Thoracic aorta (tissue), 2 donors: ENCODE data around the gene RPL39L. TPM values are rescaled to one million over a fixed set of nuclear protein-coding genes. Genes with fewer than 3 reads are reported as not detected.

Source experiments
- ATAC-seq: fragments of 150-250 bp; one replicate; pipeline ENCODE4 v1.8.0; 2017; ENCODE audit warnings: low read depth; ENCODE audit not compliant: insufficient number of reproducible peaks, low FRiP score
- DNase-seq: peaks from one replicate; pipeline ENCODE4 v3.0.0-alpha.2; 2020; ENCODE audit warnings: low spot score
- H3K27ac ChIP-seq, 2 donors: fragments of 200-600 bp; sonication (generic); 1 replicate in 1 of 2; 2 replicates in 1 of 2; pipeline ENCODE4 v1.5.1; 2016; ENCODE audit warnings: mild to moderate bottlenecking in 2 of 2, moderate library complexity in 2 of 2
- H3K27me3 ChIP-seq: fragments of 200-600 bp; sonication (generic); replicated peaks from 2 replicates; pipeline ENCODE4 v1.6.0; 2016; ENCODE audit warnings: mild to moderate bottlenecking; ENCODE audit not compliant: insufficient read depth
- H3K36me3 ChIP-seq: fragments of 200-600 bp; sonication (generic); one replicate; pipeline ENCODE4 v1.5.1; 2016
- H3K4me1 ChIP-seq, 2 donors: fragments of 200-600 bp; sonication (generic); 1 replicate in 1 of 2; 2 replicates in 1 of 2; pipeline versions ENCODE4 v1.5.1 to v1.6.0; 2016; ENCODE audit warnings: low read depth in 2 of 2, mild to moderate bottlenecking in 1 of 2; ENCODE audit not compliant: control insufficient read depth in 1 of 2
- H3K4me3 ChIP-seq: fragments of 200-600 bp; sonication (generic); 2 replicates; pipeline ENCODE4 v1.5.1; 2016; ENCODE audit warnings: mild to moderate bottlenecking
- H3K9me3 ChIP-seq: fragments of 200-600 bp; sonication (generic); 2 replicates; pipeline ENCODE4 v1.5.1; 2016
- total RNA-seq, 2 donors: library from RNA; depleted of rRNA; stranded (reverse); fragments of >200 nt; gene quantifications; one replicate each; pipeline versions ENCODE4 v1.1.0 to v1.2.3, GENCODE V29; 2016
- TF ChIP-seq, protein P1 (sequence below): fragments of 200-600 bp; sonication (generic); IDR thresholded peaks from one replicate; pipeline ENCODE4 v1.5.1; 2019; ENCODE audit warnings: antibody characterized with exemption

Gene RPL39L
- 10 to 100 TPM; 20.0 to 23.1 TPM for total RNA-seq

DNA sequence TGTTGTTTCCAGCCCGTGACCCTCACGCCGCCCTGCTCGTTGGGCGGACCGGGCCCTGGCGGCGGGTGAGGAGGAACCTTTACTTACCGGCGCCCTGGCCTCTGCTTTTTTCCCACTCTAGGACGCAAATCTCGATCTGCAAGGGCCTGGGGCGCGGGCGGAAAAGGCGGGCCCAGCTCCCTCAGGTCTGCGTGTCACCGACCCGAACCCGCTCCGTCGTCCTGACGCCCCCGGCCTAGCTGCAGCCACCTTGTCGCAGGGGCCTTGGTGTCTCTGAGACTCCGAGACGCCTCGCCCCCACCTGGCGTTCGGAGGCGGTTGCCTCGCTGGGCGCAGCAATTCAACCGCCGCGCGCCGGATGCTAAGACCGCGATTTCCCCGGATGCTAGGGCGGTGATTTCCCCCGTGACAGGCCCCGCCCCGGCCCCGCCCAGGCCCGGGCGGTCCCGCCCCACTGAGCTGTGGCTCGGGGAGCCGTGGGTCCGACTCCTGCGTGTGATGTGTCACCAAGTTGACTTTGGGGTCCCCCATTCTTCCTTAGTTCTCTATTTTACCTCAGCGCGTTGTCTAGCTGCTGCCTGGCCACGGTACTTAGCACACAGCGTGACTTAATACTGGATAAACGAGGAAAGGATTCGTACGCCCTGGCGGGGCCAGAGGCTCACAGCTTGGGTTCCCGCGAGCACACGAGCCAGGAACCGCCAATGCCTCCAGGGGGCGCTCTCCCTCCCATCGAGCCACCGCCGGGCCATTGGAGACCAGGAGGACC lies at the start of gene RPL39L:
RPL39L (minus strand) TSS at position 371 of the 769 bp plus-strand sequence. CDS start 18,196 bp downstream, outside the sequence.
- peak; percentile 91 for ATAC-seq
- Histone ChIP-seq H3K27ac (peak within 1 kb of the TSS; percentile 36 to 73), H3K36me3 (no peaks in the 10 kb centered on the region), H3K4me3 (peak within 1 kb of the TSS; percentile 78), H3K4me1 (peaks cover 0 to 6% of the 10 kb centered on the region in 2 donors), H3K9me3 (no peaks in the 10 kb centered on the region), H3K27me3 (no peaks in the 10 kb centered on the region)
- TF ChIP-seq, protein P1, sequence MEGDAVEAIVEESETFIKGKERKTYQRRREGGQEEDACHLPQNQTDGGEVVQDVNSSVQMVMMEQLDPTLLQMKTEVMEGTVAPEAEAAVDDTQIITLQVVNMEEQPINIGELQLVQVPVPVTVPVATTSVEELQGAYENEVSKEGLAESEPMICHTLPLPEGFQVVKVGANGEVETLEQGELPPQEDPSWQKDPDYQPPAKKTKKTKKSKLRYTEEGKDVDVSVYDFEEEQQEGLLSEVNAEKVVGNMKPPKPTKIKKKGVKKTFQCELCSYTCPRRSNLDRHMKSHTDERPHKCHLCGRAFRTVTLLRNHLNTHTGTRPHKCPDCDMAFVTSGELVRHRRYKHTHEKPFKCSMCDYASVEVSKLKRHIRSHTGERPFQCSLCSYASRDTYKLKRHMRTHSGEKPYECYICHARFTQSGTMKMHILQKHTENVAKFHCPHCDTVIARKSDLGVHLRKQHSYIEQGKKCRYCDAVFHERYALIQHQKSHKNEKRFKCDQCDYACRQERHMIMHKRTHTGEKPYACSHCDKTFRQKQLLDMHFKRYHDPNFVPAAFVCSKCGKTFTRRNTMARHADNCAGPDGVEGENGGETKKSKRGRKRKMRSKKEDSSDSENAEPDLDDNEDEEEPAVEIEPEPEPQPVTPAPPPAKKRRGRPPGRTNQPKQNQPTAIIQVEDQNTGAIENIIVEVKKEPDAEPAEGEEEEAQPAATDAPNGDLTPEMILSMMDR: peak; percentile 88
- peak; percentile 21 for DNase-seq

DNA sequence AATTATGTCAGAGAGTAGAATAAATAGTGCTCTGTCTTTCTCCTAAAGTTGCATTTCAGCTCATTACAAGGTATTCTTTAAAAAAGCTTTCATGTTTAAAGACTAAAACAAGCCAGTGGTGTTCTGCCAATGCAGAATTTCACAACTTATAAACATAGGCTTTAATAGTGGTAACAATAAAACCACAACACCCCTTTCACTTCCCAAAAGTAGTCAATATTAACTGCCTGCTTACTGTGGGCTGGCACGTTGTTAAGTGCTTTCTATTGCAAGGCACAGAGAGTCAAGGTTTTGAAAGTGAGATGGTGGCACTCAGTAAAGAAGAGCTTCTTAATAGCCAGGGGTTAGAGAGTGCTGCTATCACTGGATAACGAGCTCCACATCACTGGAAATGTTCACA lies 49.6 kb upstream of the RPL39L start:
- ATAC-seq (no peak), DNase-seq (no peak)
- Histone ChIP-seq H3K4me1 (peaks cover 33 to 76% of the 10 kb centered on the region in 2 donors), H3K4me3 (no peak overlapping the region), H3K27me3 (no peaks in the 10 kb centered on the region), H3K9me3 (no peaks in the 10 kb centered on the region), H3K27ac (peak overlapping the region; percentile 89 to 91), H3K36me3 (no peaks in the 10 kb centered on the region)
- TF ChIP-seq, protein P1: no peak

DNA sequence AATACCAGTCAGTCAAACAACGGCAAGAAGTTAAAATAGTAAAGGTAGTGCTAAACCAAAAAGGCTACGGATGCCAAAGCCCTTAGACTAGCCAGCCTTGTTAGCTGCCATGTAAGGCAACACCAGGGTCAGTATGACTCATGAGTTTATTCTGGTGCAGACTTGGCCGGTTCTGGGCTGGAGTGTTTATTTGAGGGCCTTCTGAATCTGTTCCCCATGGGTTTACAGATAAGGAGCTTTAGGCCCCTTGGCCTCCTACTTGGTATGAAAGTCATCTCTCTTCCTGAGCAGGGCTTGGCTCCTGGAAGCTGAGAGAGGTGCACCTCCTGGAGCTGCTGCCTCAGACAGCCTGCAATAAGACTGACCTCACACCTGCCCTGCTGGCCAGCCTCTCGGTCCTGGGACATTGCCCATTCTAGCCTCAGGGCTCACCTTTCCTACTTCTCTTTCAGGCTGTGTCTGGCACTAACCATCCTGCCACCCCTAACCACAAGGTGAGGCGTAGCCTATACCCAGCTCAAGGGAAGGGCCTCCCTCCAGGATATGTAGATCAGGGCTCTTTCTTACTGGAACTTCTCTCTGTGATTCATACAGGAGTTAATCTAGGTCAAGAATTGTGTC lies 47.6 kb upstream of the RPL39L start:
- peak; percentile 99 for ATAC-seq

DNA sequence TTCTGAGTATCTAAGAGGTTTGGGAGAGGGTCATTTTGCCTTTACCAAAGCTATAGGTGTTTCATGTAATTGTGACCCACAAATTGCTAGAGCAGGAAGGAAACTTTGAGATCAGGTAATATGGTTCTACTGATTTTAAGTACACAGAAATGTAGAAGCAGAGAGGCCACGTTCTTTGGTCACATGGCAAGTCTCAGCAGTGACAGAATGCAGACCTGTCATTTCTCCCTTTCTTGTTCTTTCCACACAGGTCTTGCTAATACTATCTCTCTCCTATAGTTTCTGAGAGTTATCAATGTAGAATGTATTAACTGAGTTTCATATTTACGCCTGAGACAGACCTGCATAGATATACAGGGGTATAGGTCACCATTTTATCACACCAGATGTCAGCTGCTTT lies 47.1 kb upstream of the RPL39L start:
- H3K27ac ChIP-seq: peak overlapping the region; percentile 78 to 91
- H3K4me1 ChIP-seq: peaks cover 33 to 68% of the 10 kb centered on the region in 2 donors

More for the DNA sequence above, 47.6 kb upstream of the RPL39L start:
- Histone ChIP-seq H3K27me3 (no peaks in the 10 kb centered on the region), H3K36me3 (no peaks in the 10 kb centered on the region), H3K9me3 (no peaks in the 10 kb centered on the region), H3K4me3 (no peak overlapping the region), H3K27ac (peak overlapping the region; percentile 89 to 91), H3K4me1 (peaks cover 33 to 70% of the 10 kb centered on the region in 2 donors)
- DNase-seq: peak; percentile 61
- TF ChIP-seq, protein P1: no peak

DNA sequence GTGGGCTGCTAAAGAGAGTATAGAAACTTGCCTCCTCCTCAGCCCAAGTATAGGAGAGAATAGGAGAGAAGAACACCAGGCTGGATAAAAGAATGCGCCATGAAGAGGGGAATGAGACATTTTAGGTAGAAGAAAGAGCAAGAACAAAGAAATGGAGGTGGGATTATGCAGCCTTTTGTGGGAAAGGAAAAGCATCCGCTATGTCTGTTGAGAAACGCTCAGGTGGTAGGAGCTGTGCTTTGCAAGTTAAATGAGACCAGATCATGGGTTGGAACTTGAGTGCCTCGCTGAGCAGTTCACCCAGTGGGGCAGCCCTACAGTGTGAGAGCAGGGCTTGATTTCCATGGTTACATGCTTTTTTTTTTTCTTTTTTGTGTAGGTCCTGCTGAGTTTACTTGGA lies 46.5 kb upstream of the RPL39L start:
- H3K4me1 ChIP-seq: peaks cover 33 to 68% of the 10 kb centered on the region in 2 donors
- DNase-seq (no peak), ATAC-seq (no peak)
- no peaks in the 10 kb centered on the region for H3K36me3 ChIP-seq
- H3K27me3 ChIP-seq: no peaks in the 10 kb centered on the region
- H3K27ac ChIP-seq: peak overlapping the region; percentile 78 to 91
- H3K9me3 ChIP-seq: no peaks in the 10 kb centered on the region
- no peak overlapping the region for H3K4me3 ChIP-seq
- TF ChIP-seq, protein P1: no peak

More for the DNA sequence above, 47.1 kb upstream of the RPL39L start:
- Histone ChIP-seq H3K36me3 (no peaks in the 10 kb centered on the region), H3K9me3 (no peaks in the 10 kb centered on the region), H3K4me3 (no peak overlapping the region), H3K27me3 (no peaks in the 10 kb centered on the region)
- TF ChIP-seq, protein P1: no peak
- DNase-seq (no peak), ATAC-seq (peak; percentile 1)
